ENCODE results near the gene NUDT17. TPM values are rescaled to one million over a fixed set of nuclear protein-coding genes. Genes with fewer than 3 reads are reported as not detected.

Gene NUDT17
- total and polyA plus RNA-seq, 2 of the 4 experiments (the other 2 are of a cell fraction) = 2.3 to 2.8 TPM

GRCh38 chr1:145849356-145850160 lies 4.1 kb downstream of the NUDT17 start:
- H3K4ac ChIP-seq (ENCODE audit: low read depth, low read length) = peak overlapping the region; percentile 82
- peak overlapping the region; percentile 70; the same call in 1 of the 2 replicates for H3K4me2 ChIP-seq (ENCODE audit: low read depth, low read length)
- H3K9me3 ChIP-seq (ENCODE audit: control insufficient read depth, insufficient read depth, low read length) = no peaks in the 10 kb centered on the region
- H3K4me1 ChIP-seq (ENCODE audit: control insufficient read depth, insufficient read depth, low read length) = peaks cover 16% of the 10 kb centered on the region
- intact Hi-C loops (cut with micrococcal nuclease) (no loop called here), dilution Hi-C loops (cut with HindIII; ENCODE audit: low sequenced_read_pairs, unreplicated experiment) (no loop called here), in situ Hi-C loops (cut with MboI; ENCODE audit: low sequenced_read_pairs) (loop anchor here (5.0 kb wide), 1 partner anchor 163 kb away; no protein-coding TSS in a partner anchor)
- no TSS peak for BruUV-seq (replicated peaks)
- POLR2A ChIA-PET (ENCODE audit: unreplicated experiment) = interaction anchor here (1.4 kb wide), 1 partner anchor 9 kb away, joined by 5 read pairs; the partner anchor contains the start of gene PIAS3
- no peaks in the 10 kb centered on the region for H4K20me1 ChIP-seq (ENCODE audit: insufficient read depth, low read length)
- CTCF ChIA-PET = interaction anchor here (0.9 to 1.5 kb wide), 2 partner anchors 10 to 16 kb away, joined by 3 to 13 read pairs; partner anchors contain the start of gene PIAS3
- no peaks in the 10 kb centered on the region for H3K27me3 ChIP-seq (ENCODE audit: control insufficient read depth, insufficient read depth, low read length)
- H4K5ac ChIP-seq (ENCODE audit: low read depth, low read length) = peak overlapping the region; percentile 43
- peak overlapping the region; percentile 77; the same call in 1 of the 2 replicates for H3K18ac ChIP-seq (ENCODE audit: low read depth, low read length)
- DNase-seq = peak; percentile 66
- peaks cover 53% of the 10 kb centered on the region for H3K36me3 ChIP-seq (ENCODE audit: control insufficient read depth, insufficient read depth, low read length)
- peak overlapping the region; percentile 18; the same call in 1 of the 2 replicates for H3K9ac ChIP-seq (ENCODE audit: low read depth, low read length)
- peak overlapping the region; percentile 90 for H2AK5ac ChIP-seq (ENCODE audit: low read depth, low read length)
- peak overlapping the region; percentile 75 for H2BK5ac ChIP-seq (ENCODE audit: low read depth, low read length, poor library complexity, severe bottlenecking)
- H2BK15ac ChIP-seq (ENCODE audit: low read depth, low read length) = peak overlapping the region; percentile 39; the same call in 1 of the 3 replicates
- H2AFZ ChIP-seq (replicated peaks; ENCODE audit: low read length, poor library complexity) = no peak overlapping the region
- H4K8ac ChIP-seq (ENCODE audit: low read depth in 2 of 2, low read length in 2 of 2) = peak overlapping the region; percentile 11 to 76; a peak in 3 of 4 replicates
- peaks cover 0 to 15% of the 10 kb centered on the region in 2 experiments; a peak in 3 of 4 replicates for H3K79me1 ChIP-seq (ENCODE audit: low read depth in 1 of 2, low read length in 2 of 2)
- no CpG with 5 or more reads among the region's 15 CpGs for WGBS, 2 experiments (ENCODE audit: extremely low coverage in 2 of 2, insufficient read length in 1 of 2)
- peak overlapping the region; percentile 79 for H2BK120ac ChIP-seq (ENCODE audit: low read depth, low read length)
- peak overlapping the region; percentile 76 for H3K56ac ChIP-seq (ENCODE audit: extremely low read depth, insufficient read depth, low read length)
- H3K9me1 ChIP-seq (ENCODE audit: insufficient read depth, low read length) = peaks cover 21% of the 10 kb centered on the region; the same call in 1 of the 2 replicates
- ATAC-seq (ENCODE audit: low read depth) = peak; percentile 52
- H2AK9ac ChIP-seq (replicated peaks; ENCODE audit: low read depth, low read length, poor library complexity) = peak overlapping the region; percentile 90
- no peak for TF ChIP-seq NFE2L2 (IDR thresholded peaks at IDR 0.05; ENCODE audit: low read depth, low read length)
- TF ChIP-seq MAZ (IDR thresholded peaks at IDR 0.05; ENCODE audit: borderline replicate concordance, low read depth, low read length) = peak; percentile 63; the same call in 1 of the 2 replicates
- TF ChIP-seq CTCF (conservative IDR thresholded peaks at IDR 0.05; ENCODE audit: low read depth, low read length) = peak; percentile 33
- no peak for TF ChIP-seq FOS (IDR thresholded peaks at IDR 0.05; ENCODE audit: low read depth, low read length)
- no peak for TF ChIP-seq SMC3 (IDR thresholded peaks at IDR 0.05; ENCODE audit: low read depth, low read length)
- TF ChIP-seq RAD21 (IDR thresholded peaks at IDR 0.05; ENCODE audit: low read length) = peak; percentile 11; the same call in 1 of the 2 replicates
- no peak for TF ChIP-seq RCOR1 (IDR thresholded peaks at IDR 0.05; ENCODE audit: insufficient replicate concordance, low read length)
- TF ChIP-seq MXI1 (IDR thresholded peaks at IDR 0.05; ENCODE audit: borderline replicate concordance, low read depth, low read length) = peak; percentile 26; the same call in 1 of the 2 replicates
- TF ChIP-seq MAFK (IDR thresholded peaks at IDR 0.05; ENCODE audit: low read depth, low read length) = no peak
- no peak for TF ChIP-seq RFX5 (IDR thresholded peaks at IDR 0.05; ENCODE audit: low read depth, low read length)
- TF ChIP-seq POLR2A (IDR thresholded peaks at IDR 0.05; ENCODE audit: low read depth, low read length) = no peak
- TF ChIP-seq ELK1 (IDR thresholded peaks at IDR 0.05; ENCODE audit: borderline replicate concordance, low read depth, low read length) = no peak
- peak overlapping the region; percentile 60 for H3K27ac ChIP-seq (ENCODE audit: insufficient read depth, low read length)
- peak overlapping the region; percentile 81 for H4K91ac ChIP-seq (ENCODE audit: insufficient read depth, low read depth, low read length)
- peak overlapping the region; percentile 81; the same call in 1 of the 2 replicates for H3K23ac ChIP-seq (ENCODE audit: low read depth, low read length)
- peak overlapping the region; percentile 27; the same call in 1 of the 2 replicates for H2BK20ac ChIP-seq (ENCODE audit: low read depth, low read length)
- no peak overlapping the region for H3K4me3 ChIP-seq (ENCODE audit: insufficient read depth, low read depth, low read length)
- peak overlapping the region; percentile 79 for H3K14ac ChIP-seq (replicated peaks; ENCODE audit: low read depth, low read length)
